Panc1 (cell line): ENCODE results near the gene TNPO2.

Source experiments
- CTCF ChIP-seq: fragments of 450-650 bp; IDR thresholded peaks from 2 replicates; pipeline ENCODE4 v1.5.1; 2017; ENCODE audit warnings: mild to moderate bottlenecking
- POLR2AphosphoS5 ChIP-seq: IDR thresholded peaks from 2 replicates; pipeline ENCODE4 v1.6.1; 2012; ENCODE audit warnings: mild to moderate bottlenecking, low read depth, low read length, moderate library complexity
- REST ChIP-seq, 2 experiments: IDR thresholded peaks; 2 replicates each; pipeline ENCODE4 v1.6.1; 2011 to 2012; ENCODE audit warnings: low read depth in 2 of 2, control low read depth in 1 of 2, low read length in 1 of 2, mild to moderate bottlenecking in 1 of 2, moderate library complexity in 1 of 2; ENCODE audit not compliant: insufficient read depth in 1 of 2

DNA sequence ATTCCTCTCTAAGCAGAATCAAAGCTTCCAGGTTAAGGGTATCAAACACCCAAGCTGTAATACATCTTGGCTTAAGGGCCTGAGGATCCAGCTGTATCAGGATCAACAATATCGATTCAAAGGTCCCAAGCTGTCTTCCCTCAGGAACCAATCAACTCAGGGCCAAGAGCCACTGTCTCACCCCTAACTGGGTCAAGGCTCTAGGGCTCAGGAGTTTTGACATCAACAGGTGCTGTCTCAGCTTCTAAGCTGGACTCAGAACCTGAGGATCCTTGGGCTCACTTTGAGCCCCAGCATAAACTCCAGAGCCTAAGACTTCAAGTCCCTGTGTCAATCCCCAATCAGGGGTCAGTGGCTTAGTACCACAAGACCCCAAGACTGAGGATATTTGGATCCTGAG, 28.2 kb downstream of the TNPO2 start:
- no peak for TF ChIP-seq CTCF
- TF ChIP-seq POLR2AphosphoS5: no peak
- TF ChIP-seq REST (IDR thresholded peaks at IDR 0.05; ENCODE audit: insufficient read depth in 1 of 2, low read depth in 2 of 2, low read length in 1 of 2): no peak
